Large intestine (tissue), 3 donors: ENCODE measurements around the gene ENDOD1. TPM values are rescaled to one million over a fixed set of nuclear protein-coding genes. Genes with fewer than 3 reads are reported as not detected.

Experiments
- DNase-seq, 2 donors: peaks; one replicate each; pipeline versions ENCODE4 v3.0.0 to v3.0.0-alpha.2; 2013
- H3K27ac ChIP-seq: one replicate; pipeline ENCODE4 v1.5.1; 2013; ENCODE audit warnings: low read length
- H3K27me3 ChIP-seq: 2 replicates; pipeline ENCODE4 v1.6.1; 2013; ENCODE audit warnings: low read length; ENCODE audit not compliant: control insufficient read depth, insufficient read depth
- H3K36me3 ChIP-seq: 2 replicates; pipeline ENCODE4 v1.6.1; 2013; ENCODE audit warnings: low read length; ENCODE audit not compliant: control insufficient read depth, insufficient read depth
- H3K4me1 ChIP-seq: one replicate; pipeline ENCODE4 v1.6.1; 2013; ENCODE audit warnings: low read length; ENCODE audit not compliant: control insufficient read depth, insufficient read depth
- H3K4me3 ChIP-seq: one replicate; pipeline ENCODE4 v1.5.1; 2013; ENCODE audit warnings: low read length
- H3K9me3 ChIP-seq: one replicate; pipeline ENCODE4 v1.6.1; 2013; ENCODE audit warnings: mild to moderate bottlenecking, low read depth, low read length, moderate library complexity; ENCODE audit not compliant: control insufficient read depth
- WGBS: methylation state at CpG from one replicate; pipeline ENCODE4 v1.1.5; 2013; ENCODE audit warnings: low lambda C conversion rate; ENCODE audit not compliant: insufficient coverage; 5-methylcytosine and 5-hydroxymethylcytosine counted together
- polyA plus RNA-seq: library from polyadenylated mRNA; unstranded; fragments of 120-200 nt; gene quantifications from one replicate; pipeline ENCODE4 v1.2.1, GENCODE V29; 2013

The ENDOD1 gene
- polyA plus RNA-seq, 1 donor: 29.7 TPM

- H3K36me3 ChIP-seq: no peaks in the 10 kb centered on the region
- H3K4me3 ChIP-seq: no peak overlapping the region
- no CpG with 5 or more reads among the region's 1 CpG for WGBS
- H3K27me3 ChIP-seq: no peaks in the 10 kb centered on the region
- H3K4me1 ChIP-seq: no peaks in the 10 kb centered on the region
- no peak overlapping the region for H3K27ac ChIP-seq
- no peak for DNase-seq
- no peaks in the 10 kb centered on the region for H3K9me3 ChIP-seq
Observed at GRCh38 chr11:95161248-95161647, 71.6 kb downstream of the ENDOD1 start.

- Histone ChIP-seq H3K27me3 (no peaks in the 10 kb centered on the region), H3K9me3 (no peaks in the 10 kb centered on the region), H3K27ac (no peak overlapping the region), H3K4me1 (no peaks in the 10 kb centered on the region), H3K36me3 (peaks cover 5% of the 10 kb centered on the region), H3K4me3 (no peak overlapping the region)
- no peak for DNase-seq
- WGBS: no CpG with 5 or more reads among the region's 4 CpGs
Observed at GRCh38 chr11:95163106-95163505, 73.5 kb downstream of the ENDOD1 start.

- H3K36me3 ChIP-seq: peaks cover 18% of the 10 kb centered on the region
- no peak overlapping the region for H3K27ac ChIP-seq
- DNase-seq: no peak
- no peaks in the 10 kb centered on the region for H3K4me1 ChIP-seq
- H3K9me3 ChIP-seq: no peaks in the 10 kb centered on the region
- H3K4me3 ChIP-seq: no peak overlapping the region
- no peaks in the 10 kb centered on the region for H3K27me3 ChIP-seq
Observed at GRCh38 chr11:95165638-95166037, 76.0 kb downstream of the ENDOD1 start.

- Histone ChIP-seq H3K27ac (no peak overlapping the region), H3K4me1 (no peaks in the 10 kb centered on the region), H3K4me3 (no peak overlapping the region), H3K36me3 (peaks cover 20% of the 10 kb centered on the region), H3K27me3 (no peaks in the 10 kb centered on the region), H3K9me3 (no peaks in the 10 kb centered on the region)
- WGBS: 100% methylated on average over 2 of the region's 2 CpGs
- no peak for DNase-seq
Observed at GRCh38 chr11:95166781-95167180, 77.1 kb downstream of the ENDOD1 start.

GRCh38 chr11:95170294-95170693 lies 80.6 kb downstream of the ENDOD1 start:
- Histone ChIP-seq H3K27me3 (no peaks in the 10 kb centered on the region), H3K4me1 (no peaks in the 10 kb centered on the region), H3K27ac (no peak overlapping the region), H3K9me3 (no peaks in the 10 kb centered on the region), H3K4me3 (no peak overlapping the region), H3K36me3 (peaks cover 43% of the 10 kb centered on the region)
- no peak for DNase-seq
- 96% methylated on average over 3 of the region's 5 CpGs for WGBS

GRCh38 chr11:95175818-95176380 lies 86.3 kb downstream of the ENDOD1 start:
- no peaks in the 10 kb centered on the region for H3K9me3 ChIP-seq
- no peak overlapping the region for H3K4me3 ChIP-seq
- DNase-seq: no peak
- no peaks in the 10 kb centered on the region for H3K27me3 ChIP-seq
- 40% methylated on average over 2 of the region's 4 CpGs for WGBS
- H3K36me3 ChIP-seq: peaks cover 51% of the 10 kb centered on the region
- H3K27ac ChIP-seq: no peak overlapping the region
- H3K4me1 ChIP-seq: no peaks in the 10 kb centered on the region

Other genes with a start within 250 kb of the ENDOD1 start
- gene CWC15, start 116.3 kb upstream of the ENDOD1 start, polyA plus RNA-seq: 68.0 TPM
- gene KDM4D, start 116.1 kb upstream of the ENDOD1 start, polyA plus RNA-seq: 0.67 TPM
- gene KDM4E, start 64.6 kb upstream of the ENDOD1 start, polyA plus RNA-seq: 0.19 TPM
- not detected for gene KDM4F, start 40.4 kb upstream of the ENDOD1 start, polyA plus RNA-seq
- gene SRSF8, start 22.9 kb upstream of the ENDOD1 start, polyA plus RNA-seq: 52.3 TPM
- gene SESN3, start 141.4 kb downstream of the ENDOD1 start, polyA plus RNA-seq: 37.2 TPM